Uterus (tissue), 2 donors: ENCODE results near the gene DEK.

Experiments
- CTCF ChIP-seq, 4 experiments: fragments of 200-600 bp in 2 of 4; fragments of 450-650 bp in 2 of 4; sonication (generic) in 2 of 4; IDR thresholded peaks; one replicate each; pipeline ENCODE4 v1.5.1; 2016 to 2019; ENCODE audit warnings: antibody characterized with exemption in 4 of 4, mild to moderate bottlenecking in 2 of 4, moderate library complexity in 1 of 4
- POLR2A ChIP-seq, 2 donors: fragments of 450-650 bp; IDR thresholded peaks; one replicate each; pipeline ENCODE4 v1.6.1; 2016; ENCODE audit warnings: antibody characterized with exemption in 2 of 2, mild to moderate bottlenecking in 1 of 2, moderate library complexity in 1 of 2

- TF ChIP-seq CTCF (IDR thresholded peaks at IDR 0.05) (no peak), POLR2A (IDR thresholded peaks at IDR 0.05) (no peak)
Observed at GRCh38 chr6:18177286-18177965, 86.9 kb downstream of the DEK start.
